Measurements from ENCODE around the gene RTKN2.

GRCh38 chr10:62231371-62231770 is 37.3 kb downstream of the RTKN2 start:
- TF ChIP-seq, protein P1, sequence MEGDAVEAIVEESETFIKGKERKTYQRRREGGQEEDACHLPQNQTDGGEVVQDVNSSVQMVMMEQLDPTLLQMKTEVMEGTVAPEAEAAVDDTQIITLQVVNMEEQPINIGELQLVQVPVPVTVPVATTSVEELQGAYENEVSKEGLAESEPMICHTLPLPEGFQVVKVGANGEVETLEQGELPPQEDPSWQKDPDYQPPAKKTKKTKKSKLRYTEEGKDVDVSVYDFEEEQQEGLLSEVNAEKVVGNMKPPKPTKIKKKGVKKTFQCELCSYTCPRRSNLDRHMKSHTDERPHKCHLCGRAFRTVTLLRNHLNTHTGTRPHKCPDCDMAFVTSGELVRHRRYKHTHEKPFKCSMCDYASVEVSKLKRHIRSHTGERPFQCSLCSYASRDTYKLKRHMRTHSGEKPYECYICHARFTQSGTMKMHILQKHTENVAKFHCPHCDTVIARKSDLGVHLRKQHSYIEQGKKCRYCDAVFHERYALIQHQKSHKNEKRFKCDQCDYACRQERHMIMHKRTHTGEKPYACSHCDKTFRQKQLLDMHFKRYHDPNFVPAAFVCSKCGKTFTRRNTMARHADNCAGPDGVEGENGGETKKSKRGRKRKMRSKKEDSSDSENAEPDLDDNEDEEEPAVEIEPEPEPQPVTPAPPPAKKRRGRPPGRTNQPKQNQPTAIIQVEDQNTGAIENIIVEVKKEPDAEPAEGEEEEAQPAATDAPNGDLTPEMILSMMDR (IDR thresholded peaks at IDR 0.05; ENCODE audit: poor library complexity, severe bottlenecking): no peak
- no peak for TF ChIP-seq SMC3 (conservative IDR thresholded peaks at IDR 0.05; ENCODE audit: poor library complexity)
- TF ChIP-seq EZH2 (IDR thresholded peaks at IDR 0.05; ENCODE audit: borderline replicate concordance, insufficient read depth, low read length, poor library complexity, severe bottlenecking): no peak
- no peak for TF ChIP-seq EP300 (conservative IDR thresholded peaks at IDR 0.05; ENCODE audit: poor library complexity, severe bottlenecking)
- no peak for TF ChIP-seq POLR2AphosphoS5 (IDR thresholded peaks at IDR 0.05)
- TF ChIP-seq RAD21 (conservative IDR thresholded peaks at IDR 0.05): no peak
- no peak for TF ChIP-seq REST (IDR thresholded peaks at IDR 0.05; ENCODE audit: borderline replicate concordance)
- TF ChIP-seq MXI1 (conservative IDR thresholded peaks at IDR 0.05; ENCODE audit: poor library complexity, severe bottlenecking): no peak
- no peak for TF ChIP-seq TAF1 (IDR thresholded peaks at IDR 0.05; ENCODE audit: low read depth)

Measured in neural cell (in vitro differentiated cells).